GM19397 (cell line): Measurements from ENCODE around the gene PHRF1.

Experiments used
- ATAC-seq: cut with Tn5 transposase; IDR thresholded peaks from one replicate; pipeline ENCODE4 v1.9.1; 2021; ENCODE audit warnings: mild to moderate bottlenecking, moderate library complexity; ENCODE audit not compliant: unreplicated experiment

The PHRF1 gene

DNA sequence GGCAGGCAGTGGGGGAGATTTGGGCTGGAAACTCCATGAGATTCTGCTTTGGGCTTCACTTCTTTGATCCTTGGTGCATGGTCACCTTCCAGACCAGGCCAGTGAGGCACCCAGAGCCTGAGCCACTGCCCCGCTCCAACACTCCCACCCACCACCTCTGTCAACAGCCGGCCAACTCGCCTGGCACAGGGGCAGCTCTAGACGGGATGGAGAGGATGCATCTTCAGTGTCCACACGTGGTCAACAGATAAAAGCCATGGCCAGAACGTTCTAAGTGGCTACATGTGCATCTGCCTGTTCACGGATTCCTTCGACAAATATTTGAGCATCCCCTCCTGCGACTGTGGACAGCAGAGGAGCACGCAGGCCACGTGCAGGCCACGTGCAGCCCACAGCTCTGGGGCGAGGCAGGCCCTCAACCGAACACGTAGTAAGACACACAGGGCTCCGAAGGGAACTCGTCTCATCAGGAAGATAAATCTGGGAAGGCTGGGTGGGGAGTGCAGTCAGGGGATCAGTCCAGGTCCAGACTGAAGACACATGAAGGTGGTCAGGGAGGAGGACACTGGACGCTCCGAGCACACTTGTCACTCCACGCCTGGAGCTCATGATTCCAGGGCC, 37.7 kb upstream of the PHRF1 start:
- ATAC-seq, result no peak

DNA sequence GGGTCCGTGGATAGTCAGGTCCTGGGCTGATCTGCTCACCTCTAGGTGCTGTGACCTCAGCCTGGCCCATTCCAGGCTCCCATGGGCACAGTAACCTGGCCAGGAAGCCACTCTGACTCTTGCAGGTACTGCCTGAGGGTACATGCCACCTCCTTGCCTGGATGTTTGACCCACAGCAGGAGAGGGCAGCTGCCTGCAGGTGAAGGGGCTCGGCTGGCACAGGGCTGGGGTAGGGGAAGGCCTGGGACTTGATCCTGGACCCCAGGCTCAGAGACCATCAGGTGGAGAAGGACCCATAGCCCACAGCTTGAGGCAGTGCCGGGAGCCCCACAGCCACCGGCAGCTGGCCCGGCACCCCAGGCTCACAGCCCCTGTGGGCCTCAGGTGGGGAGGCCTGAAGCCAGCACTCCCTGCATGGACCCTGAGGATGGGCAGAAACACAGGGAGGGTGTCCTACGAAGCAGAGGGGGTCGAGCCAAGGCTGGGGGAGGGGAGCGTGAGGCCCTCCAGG, 36.2 kb upstream of the PHRF1 start:
- no peak for ATAC-seq

DNA sequence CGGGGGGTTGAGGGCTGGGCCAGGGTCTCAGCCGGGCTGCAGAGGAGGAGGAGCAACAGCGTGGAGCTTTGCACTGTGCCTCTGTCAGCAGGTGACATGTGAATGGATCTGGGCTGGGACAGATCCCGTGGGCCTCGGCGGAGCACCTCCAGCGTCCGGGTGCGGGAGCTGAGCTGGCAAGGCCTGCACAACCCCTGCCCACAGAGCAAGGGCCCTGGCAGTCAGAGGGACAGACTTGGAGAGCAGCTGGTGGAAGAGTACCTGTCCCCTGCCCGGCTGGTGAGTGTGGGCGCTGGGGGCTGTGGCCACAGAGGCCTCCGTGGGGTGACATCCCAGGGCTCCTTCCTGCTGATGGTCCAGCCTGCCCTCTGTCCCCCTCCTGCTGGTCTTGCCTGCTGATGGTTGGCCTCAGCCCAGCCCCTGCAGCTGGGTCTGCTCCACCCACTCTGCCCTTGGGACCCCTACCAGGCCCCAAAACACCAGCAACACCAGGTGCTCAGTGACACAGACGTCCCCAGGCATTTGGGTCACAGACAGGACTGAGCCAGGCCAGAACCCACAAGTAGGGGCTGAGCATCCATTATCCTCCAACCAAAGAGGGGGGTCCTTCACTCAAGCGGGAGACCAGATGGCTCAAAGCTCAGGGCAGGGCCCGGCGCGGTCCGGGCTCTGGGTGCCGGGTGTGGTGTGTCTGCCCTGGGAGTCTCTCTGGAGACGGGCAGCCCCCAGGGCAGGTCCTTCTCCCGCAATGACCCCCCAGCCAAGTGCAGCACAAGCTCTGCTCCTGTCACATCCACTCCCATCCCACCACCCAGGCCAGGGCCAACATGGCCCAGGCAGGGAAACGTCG, 35.5 kb upstream of the PHRF1 start:
- no peak for ATAC-seq

DNA sequence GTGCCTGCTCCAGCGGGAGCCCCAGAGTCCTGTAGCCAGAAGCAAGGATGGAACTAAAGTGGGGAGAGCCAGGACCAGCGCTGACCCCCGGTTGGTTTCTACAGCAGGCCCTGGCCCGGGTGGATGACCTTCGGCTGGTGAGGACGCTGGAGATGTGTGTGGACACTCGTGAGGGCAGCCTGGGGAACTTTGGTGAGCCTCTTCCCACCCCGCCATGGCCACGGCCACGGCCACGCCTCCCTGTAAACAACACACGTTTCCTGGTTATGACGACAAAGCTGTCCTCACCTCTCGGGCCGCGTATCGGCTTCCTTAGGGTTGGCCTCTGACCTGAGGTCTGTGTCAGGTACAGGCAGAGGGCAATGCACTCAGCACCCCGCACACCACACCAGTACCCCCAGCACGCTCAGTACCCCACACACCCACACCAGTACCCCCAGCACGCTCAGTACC, 34.8 kb upstream of the PHRF1 start:
- no peak for ATAC-seq

DNA sequence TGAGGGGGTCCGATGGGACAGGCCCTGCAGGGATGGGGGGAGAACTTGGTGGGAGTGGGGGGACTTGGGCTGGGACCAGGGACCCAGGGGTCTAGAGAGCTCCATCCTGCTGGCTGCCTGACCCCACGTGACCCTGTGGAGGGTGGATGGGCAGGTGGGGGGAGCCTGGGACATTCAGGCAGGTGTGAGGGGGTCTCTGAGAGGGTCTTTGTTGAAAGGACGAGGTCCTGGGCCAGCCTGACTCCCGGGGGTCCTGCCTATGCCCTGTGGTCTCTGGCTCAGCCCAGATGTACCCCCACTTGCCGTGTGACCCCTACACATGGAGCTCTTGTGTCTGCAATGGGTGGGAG, 31.5 kb upstream of the PHRF1 start:
- no peak for ATAC-seq

DNA sequence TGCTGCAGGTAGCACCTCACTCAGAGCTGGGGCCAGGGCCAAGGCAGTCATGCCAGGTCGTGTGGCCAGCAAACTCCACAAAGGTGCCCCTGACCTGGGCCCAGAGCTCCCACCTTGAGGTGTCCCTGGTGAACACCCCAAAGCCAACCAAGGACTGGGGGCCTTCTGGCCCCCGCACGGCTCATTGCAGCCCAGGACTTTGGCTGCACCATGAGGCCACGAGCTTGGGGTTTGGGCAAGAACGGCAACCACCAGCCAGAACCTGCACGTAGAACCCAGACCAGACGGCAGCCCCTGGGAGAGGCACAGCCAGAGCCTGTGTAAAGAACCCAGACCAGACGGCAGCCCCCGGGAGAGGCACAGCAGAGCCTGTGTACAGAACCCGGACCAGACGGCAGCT, 31.1 kb upstream of the PHRF1 start:
- ATAC-seq, result no peak

DNA sequence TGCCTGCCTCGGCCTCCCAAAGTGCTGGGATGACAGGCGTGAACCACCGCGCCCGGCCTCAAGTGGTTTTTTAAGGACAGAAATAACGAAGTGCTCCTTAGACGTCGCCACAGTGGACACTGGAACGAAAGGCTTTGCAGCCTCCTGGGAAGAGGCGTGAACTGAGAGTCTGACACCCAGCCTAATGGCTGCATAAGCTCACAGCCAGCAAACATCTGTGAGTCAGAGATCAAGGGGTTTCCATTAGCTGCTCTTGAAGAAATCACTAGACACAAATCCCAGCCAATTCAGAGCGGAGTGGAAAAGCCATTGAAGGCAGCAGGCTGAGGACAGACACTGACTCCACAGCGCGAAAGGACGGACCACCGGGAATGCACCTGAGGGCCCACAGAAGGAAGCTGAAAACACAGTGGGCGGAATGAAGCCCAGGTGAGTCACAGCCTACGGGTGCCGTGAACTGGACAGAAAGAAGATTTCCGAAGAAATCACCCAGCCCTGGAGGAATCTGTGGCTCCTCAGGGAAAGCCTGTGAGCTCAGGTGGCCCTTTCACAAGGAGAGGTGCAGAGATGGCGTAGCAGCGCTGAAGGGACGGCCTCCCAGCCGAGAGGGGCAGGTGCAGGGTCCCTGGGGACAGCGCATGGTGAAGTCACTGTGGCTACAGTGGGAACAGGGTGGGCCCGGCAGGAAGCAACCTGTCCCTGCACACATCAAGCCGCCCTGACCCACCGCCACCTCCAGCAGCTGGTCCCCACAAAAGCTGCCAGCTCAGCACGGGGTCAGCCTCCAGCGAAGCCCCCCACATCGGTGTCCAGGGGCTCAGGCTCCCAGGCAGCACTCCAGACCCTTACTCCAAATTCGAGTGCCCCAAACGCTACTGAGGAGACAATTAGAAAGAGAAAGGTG, 27.3 kb upstream of the PHRF1 start:
- no peak for ATAC-seq

DNA sequence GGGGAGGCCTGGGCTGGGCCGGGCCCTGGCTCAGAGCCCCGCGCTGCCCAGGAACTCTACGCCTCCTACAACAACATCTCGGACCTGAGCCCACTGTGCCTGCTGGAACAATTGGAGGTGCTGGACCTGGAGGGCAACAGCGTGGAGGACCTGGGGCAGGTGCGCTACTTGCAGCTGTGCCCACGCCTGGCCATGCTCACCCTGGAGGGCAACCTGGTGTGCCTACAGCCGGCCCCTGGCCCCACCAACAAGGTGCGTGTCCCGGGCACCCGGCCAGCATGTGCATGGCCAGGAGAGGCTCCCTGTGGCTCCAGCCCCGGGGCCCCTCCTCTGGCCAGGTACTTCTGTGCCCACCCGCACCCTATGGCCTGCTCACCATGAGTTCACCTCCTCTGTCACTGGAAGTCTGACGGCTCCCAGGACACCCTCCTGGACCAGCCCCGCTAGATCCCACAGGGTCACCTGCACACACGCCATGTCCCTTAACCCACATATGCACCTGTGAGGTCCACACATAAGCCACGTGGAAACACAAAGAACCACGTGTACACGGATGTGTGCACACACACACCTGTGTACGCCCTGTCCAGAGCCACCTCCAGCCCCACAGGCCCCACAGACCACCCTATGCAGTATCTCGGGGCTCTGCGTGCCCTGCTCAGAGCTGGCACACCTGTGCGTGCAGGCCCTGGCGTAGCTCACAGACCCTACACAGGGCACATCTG, 26.1 kb upstream of the PHRF1 start:
- no peak for ATAC-seq

DNA sequence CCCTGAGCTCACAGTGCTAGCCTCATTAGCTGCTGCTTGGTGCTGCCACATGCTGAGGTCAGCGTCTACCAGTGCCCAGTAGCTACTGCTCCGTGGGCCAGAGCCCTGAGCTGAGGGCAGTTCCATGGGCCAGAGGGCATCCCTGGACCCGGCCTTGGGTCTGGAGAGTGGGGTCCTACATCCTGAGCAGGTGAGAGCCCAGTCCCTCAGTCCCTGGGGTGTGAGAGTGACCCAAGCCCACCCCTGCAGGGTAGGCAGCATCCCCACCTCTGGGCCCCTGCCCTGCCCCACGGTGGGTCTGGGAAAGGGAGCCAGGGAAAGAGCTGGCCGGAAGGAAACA, 25.6 kb upstream of the PHRF1 start:
- no peak for ATAC-seq

DNA sequence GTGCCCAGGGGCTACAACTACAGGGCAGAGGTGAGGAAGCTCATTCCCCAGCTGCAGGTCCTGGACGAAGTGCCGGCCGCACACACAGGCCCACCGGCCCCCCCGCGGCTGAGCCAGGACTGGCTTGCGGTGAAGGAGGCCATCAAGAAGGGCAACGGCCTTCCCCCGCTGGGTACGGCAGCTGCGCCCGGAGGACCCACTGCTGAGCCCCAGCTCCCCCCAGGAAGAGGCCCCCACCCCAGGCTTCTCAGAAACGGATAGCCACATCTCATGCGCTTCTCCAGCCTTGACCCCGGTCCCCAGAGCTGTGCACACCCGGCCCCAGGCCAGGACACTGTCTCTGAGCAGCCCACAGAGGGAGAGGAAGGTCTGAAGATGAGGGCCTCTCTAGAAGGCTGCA, 25.1 kb upstream of the PHRF1 start:
- ATAC-seq, result no peak

DNA sequence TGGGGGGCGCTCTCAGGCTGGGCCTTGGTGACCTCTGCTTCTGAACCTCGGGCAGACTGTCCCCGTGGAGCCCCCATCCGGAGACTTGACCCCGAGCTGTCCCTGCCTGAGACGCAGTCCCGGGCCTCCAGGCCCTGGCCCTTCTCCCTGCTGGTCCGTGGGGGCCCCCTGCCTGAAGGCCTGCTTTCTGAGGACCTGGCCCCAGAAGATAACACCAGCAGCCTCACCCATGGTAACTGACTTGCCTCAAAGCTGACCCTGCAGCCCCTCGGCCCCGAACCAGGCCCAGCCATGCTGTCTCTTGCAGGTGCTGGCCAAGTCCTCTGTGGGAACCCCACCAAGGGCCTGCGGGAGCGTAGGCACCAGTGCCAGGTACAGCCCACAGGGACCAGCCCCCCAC, 24.7 kb upstream of the PHRF1 start:
- no peak for ATAC-seq

DNA sequence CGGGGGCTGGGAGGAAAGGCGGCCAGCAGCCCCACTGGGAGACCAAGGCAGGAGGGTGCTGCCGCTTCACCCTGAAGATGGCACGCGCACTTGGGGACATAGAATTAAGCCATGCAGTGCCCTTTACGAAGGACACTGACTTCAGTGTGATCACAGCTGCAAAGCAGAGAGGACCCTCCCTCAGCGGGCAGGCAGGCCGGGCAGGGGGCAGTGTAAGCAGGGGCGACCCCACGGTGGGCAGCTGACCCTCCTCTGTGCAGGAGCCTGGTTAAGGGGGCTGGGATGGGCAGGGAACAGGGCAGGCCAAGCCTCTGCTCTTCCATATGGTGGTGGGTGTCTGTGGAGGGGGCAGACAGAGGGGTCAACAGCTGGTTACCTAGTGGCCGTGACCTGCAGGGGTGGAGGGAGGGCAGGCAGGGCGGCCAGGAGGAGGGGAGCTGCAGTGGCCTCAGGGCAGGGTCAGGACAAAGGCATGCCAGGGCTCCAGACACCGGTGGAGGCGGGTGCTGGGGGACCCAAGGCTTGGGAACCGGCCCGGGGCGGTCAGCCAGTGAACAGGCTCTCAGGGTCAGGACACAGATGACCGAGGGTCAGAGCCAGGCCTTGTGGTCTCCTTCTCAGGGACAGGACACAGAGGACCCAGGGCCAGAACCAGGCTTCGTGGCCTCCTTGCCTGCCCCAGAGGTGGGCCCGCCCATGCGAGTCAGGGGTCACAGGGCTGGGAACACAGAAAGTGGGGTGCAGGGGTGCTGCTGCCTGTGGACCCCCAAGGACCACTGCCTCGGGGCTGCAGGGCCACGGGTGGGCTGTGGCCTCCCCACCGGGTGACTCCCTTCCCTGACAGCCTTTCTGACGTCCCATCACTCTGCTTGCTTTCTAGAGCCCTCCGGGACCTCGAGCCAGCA, 22.9 kb upstream of the PHRF1 start:
- ATAC-seq, result no peak

DNA sequence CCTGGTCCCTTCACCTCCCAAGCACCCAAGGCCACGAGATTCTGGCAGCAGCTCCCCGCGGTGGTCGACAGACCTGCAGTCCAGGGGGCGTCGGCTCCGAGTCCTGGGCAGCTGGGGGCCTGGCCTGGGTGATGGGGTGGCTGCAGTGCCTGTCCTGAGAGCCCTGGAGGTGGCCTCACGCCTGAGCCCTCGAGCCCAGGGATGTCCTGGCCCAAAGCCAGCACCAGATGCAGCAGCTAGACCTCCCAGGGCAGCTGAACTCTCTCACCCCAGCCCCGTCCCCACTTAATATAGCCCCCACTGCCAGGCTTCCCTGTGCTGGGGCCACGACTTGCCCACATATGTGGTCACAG, 22.3 kb upstream of the PHRF1 start:
- no peak for ATAC-seq

DNA sequence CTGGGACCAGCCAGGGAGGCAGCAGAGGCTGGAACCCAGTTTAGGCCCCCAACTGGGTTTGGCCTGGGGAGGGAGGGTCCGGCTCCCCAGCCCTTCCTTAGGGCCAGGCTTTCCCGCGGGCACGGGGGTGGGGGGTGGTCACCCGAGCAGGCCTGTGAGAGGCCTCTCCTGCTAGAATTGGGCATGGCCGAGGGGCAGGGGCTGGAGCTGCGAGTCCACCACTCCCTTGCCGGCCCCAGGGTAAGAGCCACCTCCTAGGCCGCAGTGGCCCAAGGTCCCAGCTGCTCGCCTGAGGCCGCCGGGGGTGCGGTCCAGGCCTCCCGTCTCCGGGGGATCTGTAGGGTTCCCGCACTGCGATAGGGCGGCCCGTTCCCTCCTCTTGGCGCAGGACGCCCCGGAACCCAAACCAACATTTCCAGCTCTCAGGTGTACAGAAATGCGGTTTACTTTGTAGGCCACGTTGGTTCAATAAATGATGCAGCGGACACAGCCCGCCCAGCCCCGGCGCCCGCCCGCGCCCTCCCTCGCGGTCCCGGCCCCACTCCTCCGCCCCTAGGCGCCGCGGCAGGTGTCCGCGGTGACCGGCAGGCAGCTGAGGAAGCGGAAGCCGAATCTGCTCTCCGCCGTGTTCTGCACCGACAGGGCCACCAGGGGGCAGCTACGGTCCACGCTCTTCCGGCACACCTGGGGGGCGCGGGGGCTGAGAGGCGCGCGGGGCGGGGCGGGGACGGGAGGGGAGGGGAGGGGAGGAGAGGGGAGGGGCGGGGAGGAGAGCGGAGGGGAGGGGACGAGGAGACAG, 21.6 kb upstream of the PHRF1 start:
- peak; percentile 51 for ATAC-seq

DNA sequence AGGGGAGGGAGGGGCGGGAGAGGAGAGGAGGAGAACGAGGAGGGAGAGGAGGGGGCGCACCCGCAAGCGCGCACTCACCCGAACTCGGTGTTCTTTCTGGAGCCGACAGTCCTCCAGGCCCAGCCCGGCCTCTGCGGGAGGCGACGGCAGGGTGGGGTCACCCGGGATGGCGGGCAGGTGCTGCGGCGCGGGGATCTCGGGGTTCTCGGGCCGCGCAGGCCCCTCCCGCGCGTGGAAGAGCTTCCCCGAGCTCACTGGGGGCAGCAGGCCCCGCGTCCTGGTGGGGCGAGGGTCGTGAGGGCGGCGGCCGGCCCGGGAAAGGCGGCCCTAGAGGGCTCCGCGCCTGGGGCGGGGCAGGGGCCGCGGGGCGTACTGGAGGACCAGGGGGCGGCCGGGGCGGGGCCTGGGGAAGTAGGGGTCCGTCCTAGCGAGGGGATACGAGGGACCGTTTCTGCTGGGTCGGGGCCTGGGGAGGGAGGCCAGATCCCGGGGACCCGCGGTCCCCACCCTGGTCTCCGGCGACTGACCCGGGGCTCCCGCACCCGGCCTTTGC, 21.0 kb upstream of the PHRF1 start:
- ATAC-seq, result no peak

DNA sequence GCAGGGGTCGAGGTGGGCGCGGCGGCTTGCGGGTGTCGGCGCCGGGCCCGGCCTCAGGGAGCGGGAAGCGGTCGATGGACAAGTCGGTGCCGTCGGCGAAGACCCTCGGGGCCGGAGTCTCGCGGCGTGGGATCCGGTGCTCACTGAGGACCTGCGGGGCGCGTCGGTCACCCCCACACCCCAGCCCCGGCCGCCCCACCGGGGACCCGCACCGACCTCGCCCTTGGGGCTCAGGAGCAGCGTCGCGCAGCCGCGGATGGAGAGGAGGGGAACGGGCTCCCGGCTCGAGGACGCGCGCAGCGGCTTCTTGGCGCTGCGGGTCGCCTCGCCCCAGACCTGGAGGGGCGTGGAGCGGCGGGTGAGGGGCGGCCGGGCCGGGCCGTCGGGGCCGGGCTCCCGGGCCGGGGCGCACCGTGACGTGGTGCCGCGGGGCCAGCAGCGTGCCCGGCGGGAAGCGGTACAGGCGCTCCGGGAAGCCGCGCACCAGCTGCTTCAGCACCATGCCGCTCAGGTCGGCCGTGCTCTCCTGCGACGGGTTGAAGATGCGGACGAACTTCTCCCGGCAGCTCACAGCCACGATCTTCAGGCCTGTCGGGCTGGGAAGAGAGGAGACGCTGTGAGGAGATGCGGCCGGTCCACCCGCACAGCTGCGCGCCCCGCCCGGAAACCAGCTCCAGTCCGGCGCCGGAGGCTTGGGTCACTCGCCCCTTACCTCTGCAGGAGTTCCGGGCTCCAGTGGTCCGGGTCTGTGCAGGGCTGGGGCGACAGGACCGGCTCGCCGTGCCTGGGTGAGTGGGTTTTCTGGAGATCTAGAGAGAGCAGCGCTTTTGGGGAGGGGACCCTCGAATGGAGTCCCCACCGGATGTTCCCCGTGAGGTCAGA, 20.2 kb upstream of the PHRF1 start:
- no peak for ATAC-seq

DNA sequence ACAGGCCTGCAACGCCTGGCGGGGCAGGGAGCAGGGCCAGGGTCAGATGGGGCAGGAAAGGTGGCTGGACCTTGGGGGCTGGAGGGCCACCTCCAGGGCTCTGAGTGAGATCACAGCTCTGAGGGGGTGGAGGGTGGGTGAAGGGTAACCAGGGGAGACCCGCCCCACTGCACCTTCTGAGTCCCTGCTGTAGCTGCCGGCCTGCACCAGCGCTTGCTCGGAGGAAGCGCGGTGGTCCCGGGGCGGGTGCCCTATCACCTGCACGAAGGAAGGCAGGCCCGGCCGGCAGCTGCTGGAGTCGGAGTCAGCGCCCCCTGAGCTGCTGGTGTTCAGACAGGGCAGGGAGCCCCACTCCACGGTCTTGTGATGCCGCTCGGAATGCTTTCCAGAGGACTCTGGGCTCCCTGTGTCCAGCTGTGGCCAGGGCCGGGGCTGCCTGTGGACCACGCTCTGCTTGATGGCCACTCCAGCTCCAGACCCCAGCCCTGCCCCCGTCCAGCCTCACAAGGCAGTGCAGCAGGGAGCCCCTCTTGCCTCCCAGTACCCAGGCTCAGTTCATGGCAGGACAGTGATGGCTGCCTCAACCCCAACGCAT, 19.5 kb upstream of the PHRF1 start:
- ATAC-seq, result no peak
